GM12878 (cell line): ENCODE results near the gene HECTD2. TPM values are rescaled to one million over a fixed set of nuclear protein-coding genes. Genes with fewer than 3 reads are reported as not detected.

Source experiments
- ATAC-seq: fragments of 200-7000 bp; cut with Tn5 transposase; 3 replicates; pipeline ENCODE4 v1.9.1; 2020; ENCODE audit warnings: mild to moderate bottlenecking, moderate library complexity
- BruUV-seq: library from RNA; stranded (reverse); fragments of 400-500 nt; replicated peaks from 2 replicates; lab custom pipeline; 2021; lab: Mats Ljungman, UMichigan
- CTCF ChIA-PET: fragments of 300-600 bp; sonication (Branson Sonifier 250); formaldehyde crosslinking; extraction: SDS; loops from one replicate; lab custom pipeline; 2021; ENCODE audit warnings: inconsistent platforms; lab: Yijun Ruan, JAX
- POLR2A ChIA-PET: fragments of 350-600 bp; formaldehyde crosslinking; extraction: SDS; loops from one replicate; lab custom pipeline; 2021; ENCODE audit warnings: inconsistent platforms; lab: Charles Lee
- RAD21 ChIA-PET: fragments of 300-600 bp; sonication (Branson Sonifier 250); formaldehyde crosslinking; loops from one replicate; lab custom pipeline; 2023; ENCODE audit warnings: antibody characterized with exemption; ENCODE audit not compliant: unreplicated experiment; lab: Charles Lee
- SMC1A ChIA-PET: fragments of 300-600 bp; sonication (Branson Sonifier 250); formaldehyde crosslinking; loops from one replicate; lab custom pipeline; 2023; ENCODE audit not compliant: unreplicated experiment, uncharacterized antibody; lab: Charles Lee
- DNase-seq: peaks from one replicate; pipeline ENCODE4 v3.0.0-alpha.2; 2011; ENCODE audit warnings: low read depth, low spot score
- FAIRE-seq: peaks from 3 replicates; lab custom pipeline; 2011; peaks lifted over from hg19 to GRCh38; lab: Jason Lieb, UNC
- H2AFZ ChIP-seq: 2 replicates; pipeline ENCODE4 v1.6.0; 2011; ENCODE audit warnings: low read depth, low read length, control low read depth; ENCODE audit not compliant: control insufficient read depth
- H3K27ac ChIP-seq: 2 replicates; pipeline ENCODE4 v1.5.1; 2011; ENCODE audit warnings: control low read depth; ENCODE audit not compliant: control insufficient read depth, insufficient read depth
- H3K27me3 ChIP-seq, 2 experiments: replicated peaks in 1 of 2; 2 replicates each; pipeline versions ENCODE4 v1.6.0 to v1.6.1; 2011; ENCODE audit warnings: low read length in 1 of 2; ENCODE audit not compliant: control insufficient read depth in 2 of 2, insufficient read depth in 2 of 2
- H3K36me3 ChIP-seq, 2 experiments: 2 replicates each; pipeline ENCODE4 v1.5.1; 2011; ENCODE audit warnings: low read length in 1 of 2; ENCODE audit not compliant: control insufficient read depth in 2 of 2, insufficient read depth in 2 of 2
- H3K4me1 ChIP-seq: 2 replicates; pipeline ENCODE4 v1.6.1; 2011; ENCODE audit warnings: mild to moderate bottlenecking, low read length, moderate library complexity, mixed read lengths; ENCODE audit not compliant: control insufficient read depth, insufficient read depth
- H3K4me2 ChIP-seq: 2 replicates; pipeline ENCODE4 v1.6.0; 2011; ENCODE audit warnings: control low read depth; ENCODE audit not compliant: control insufficient read depth, insufficient read depth
- H3K4me3 ChIP-seq: fragments of 200-600 bp; sonication (generic); 2 replicates; pipeline ENCODE4 v1.5.1; 2016
- H3K79me2 ChIP-seq: 2 replicates; pipeline ENCODE4 v1.6.0; 2011; ENCODE audit warnings: low read length; ENCODE audit not compliant: control insufficient read depth, insufficient read depth
- H3K9ac ChIP-seq: 2 replicates; pipeline ENCODE4 v1.8.0; 2011; ENCODE audit warnings: low read length, control low read depth, mixed read lengths; ENCODE audit not compliant: control insufficient read depth, insufficient read depth
- H3K9me3 ChIP-seq: replicated peaks from 3 replicates; pipeline ENCODE4 v1.5.1; 2011; ENCODE audit warnings: mild to moderate bottlenecking, low read length; ENCODE audit not compliant: control insufficient read depth, insufficient read depth
- H4K20me1 ChIP-seq: 2 replicates; pipeline ENCODE4 v1.6.0; 2011; ENCODE audit not compliant: control insufficient read depth, insufficient read depth
- EGR1 ChIP-seq, 2 experiments: IDR thresholded peaks; 1 replicate in 1 of 2; 2 replicates in 1 of 2; pipeline ENCODE4 v1.6.1; 2011 to 2012; ENCODE audit warnings: low read depth in 2 of 2, low read length in 2 of 2, borderline replicate concordance in 1 of 2, mild to moderate bottlenecking in 1 of 2, moderate library complexity in 1 of 2
- ELK1 ChIP-seq: IDR thresholded peaks from 2 replicates; pipeline ENCODE4 v1.6.1; 2012; ENCODE audit warnings: low read depth, low read length, improper control_type of control experiment
- HDAC2 ChIP-seq: fragments of 200-600 bp; sonication (generic); IDR thresholded peaks from 2 replicates; pipeline ENCODE4 v1.6.1; 2017
- HSF1 ChIP-seq: fragments of 150-350 bp; IDR thresholded peaks from 2 replicates; pipeline ENCODE4 v1.6.1; 2014; ENCODE audit warnings: mild to moderate bottlenecking, low read depth, low read length
- LARP7 ChIP-seq: fragments of 450-650 bp; IDR thresholded peaks from 2 replicates; pipeline ENCODE4 v1.6.1; 2017; ENCODE audit warnings: mild to moderate bottlenecking
- NBN ChIP-seq: fragments of 450-650 bp; IDR thresholded peaks from 2 replicates; pipeline ENCODE4 v1.6.1; 2016
- NR2C1 ChIP-seq: fragments of 450-650 bp; IDR thresholded peaks from 2 replicates; pipeline ENCODE4 v1.6.1; 2017; ENCODE audit warnings: antibody characterized with exemption, mild to moderate bottlenecking, moderate library complexity
- PBX3 ChIP-seq: IDR thresholded peaks from 2 replicates; pipeline ENCODE4 v1.6.1; 2011; ENCODE audit warnings: mild to moderate bottlenecking, low read depth, low read length, moderate library complexity; ENCODE audit not compliant: insufficient replicate concordance
- SIX5 ChIP-seq: IDR thresholded peaks from 2 replicates; pipeline ENCODE4 v1.6.1; 2011; ENCODE audit warnings: mild to moderate bottlenecking, low read depth, low read length, moderate library complexity; ENCODE audit not compliant: severe bottlenecking
- SMARCA5 ChIP-seq: fragments of 450-650 bp; IDR thresholded peaks from 2 replicates; pipeline ENCODE4 v1.6.1; 2017; ENCODE audit warnings: mild to moderate bottlenecking
- SPI1 ChIP-seq: IDR thresholded peaks from 2 replicates; pipeline ENCODE4 v1.6.1; 2011; ENCODE audit warnings: low read depth, mild to moderate bottlenecking, low read length, moderate library complexity, borderline replicate concordance; ENCODE audit not compliant: insufficient read depth
- TCF7 ChIP-seq: IDR thresholded peaks from 2 replicates; pipeline ENCODE4 v1.6.1; 2014; ENCODE audit warnings: antibody characterized with exemption, borderline replicate concordance
- ZBED1 ChIP-seq: IDR thresholded peaks from 2 replicates; pipeline ENCODE4 v1.6.1; 2016; ENCODE audit warnings: borderline replicate concordance
- ZNF217 ChIP-seq: fragments of 450-650 bp; IDR thresholded peaks from 2 replicates; pipeline ENCODE4 v1.6.1; 2017; ENCODE audit warnings: antibody characterized with exemption, mild to moderate bottlenecking
- ZNF384 ChIP-seq: IDR thresholded peaks from 2 replicates; pipeline ENCODE4 v1.6.1; 2012; ENCODE audit warnings: low read depth, mild to moderate bottlenecking, low read length, improper control_type of control experiment, borderline replicate concordance
- WGBS: methylation state at CpG from one replicate; pipeline ENCODE4 v1.1.6; 2016; ENCODE audit warnings: low lambda C conversion rate; ENCODE audit not compliant: insufficient replicate concordance, insufficient coverage; ENCODE audit errors: missing lambda C conversion rate; 5-methylcytosine and 5-hydroxymethylcytosine counted together
- in situ Hi-C: fragments of 300-500 bp; cut with MboI; formaldehyde crosslinking; loops from 9 replicates; pipeline ENCODE4 v1.14.3; 2018; ENCODE audit warnings: mixed read lengths
- intact Hi-C: fragments of 100-400 bp; cut with micrococcal nuclease; formaldehyde crosslinking; loops from one replicate; pipeline ENCODE4 v1.14.2; 2022; ENCODE audit not compliant: unreplicated experiment
- polyA plus RNA-seq, 11 experiments: library from polyadenylated mRNA; depleted of rRNA in 4 of 11; unstranded in 6 of 11; stranded (reverse) in 5 of 11; fragments of >200 nt; fragmentation: Nextera tagmentation in 4 of 11; fragmentation: Illumina TruSeq in 1 of 11; extraction: Ambion mirVana in 4 of 11; extraction: Trizol in 1 of 11; gene quantifications; 1 replicate in 1 of 11; 2 replicates in 10 of 11; pipeline versions ENCODE4 v1.2.1 to v1.2.3, GENCODE V29; 2011 to 2016; ENCODE audit warnings: inconsistent platforms in 2 of 11, missing spikeins in 2 of 11, low read depth in 1 of 11
- total RNA-seq, 4 experiments: library from RNA; depleted of rRNA in 3 of 4; stranded (reverse); fragments of >200 nt in 3 of 4; fragmentation: Illumina TruSeq in 1 of 4; extraction: Trizol in 1 of 4; gene quantifications; 2 replicates each; pipeline versions ENCODE4 v1.2.1 to v1.2.3, GENCODE V29; 2013 to 2021
- TF ChIP-seq, protein P1 (sequence below): fragments of 450-650 bp; IDR thresholded peaks from 2 replicates; pipeline ENCODE4 v1.6.1; 2017; ENCODE audit warnings: antibody characterized with exemption, mild to moderate bottlenecking, moderate library complexity

The HECTD2 gene
- total and polyA plus RNA-seq, 10 of the 15 experiments (the other 5 are each of a cell fraction or from before 2014, with no cell fraction given): 0.87 to 3.0 (median 1.7) TPM

DNA sequence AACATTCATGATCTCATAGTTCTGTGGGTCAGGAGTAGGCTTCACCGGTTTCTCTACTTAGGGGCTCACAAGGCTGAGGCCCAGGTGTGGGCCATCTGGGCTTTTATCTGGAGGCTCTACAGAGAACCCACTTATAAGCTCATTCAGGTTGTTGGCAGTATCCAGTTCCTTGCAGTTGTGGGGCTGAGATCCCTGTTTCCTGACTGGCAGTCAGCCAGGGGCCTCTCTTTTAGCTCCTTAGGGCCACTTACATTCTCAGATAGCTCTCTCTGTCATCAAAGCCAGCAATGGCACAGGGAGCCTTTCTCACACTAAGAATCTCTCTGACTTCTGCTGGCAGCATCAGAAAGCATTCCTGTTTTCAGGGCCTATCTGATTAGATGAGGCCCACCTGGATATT lies 18.2 kb upstream of the HECTD2 start:
- RAD21 ChIA-PET: interaction anchor here (1.9 to 2.4 kb wide), 2 partner anchors 244 to 521 kb away, joined by 5 to 8 read pairs; no protein-coding TSS in a partner anchor
- ATAC-seq (no peak), FAIRE-seq (no peak)
- Histone ChIP-seq H3K27ac (no peak overlapping the region), H3K9me3 (no peaks in the 10 kb centered on the region), H3K27me3 (peaks cover 0 to 2% of the 10 kb centered on the region in 2 experiments; a peak in 1 of 4 replicates), H3K79me2 (no peaks in the 10 kb centered on the region), H3K4me1 (no peaks in the 10 kb centered on the region), H3K36me3 (no peaks in the 10 kb centered on the region), H4K20me1 (no peaks in the 10 kb centered on the region), H3K4me3 (no peak overlapping the region), H3K9ac (no peak overlapping the region), H3K4me2 (no peak overlapping the region), H2AFZ (no peak overlapping the region)
- CTCF ChIA-PET: interaction anchor here (1.0 to 2.8 kb wide), 9 partner anchors 11 to 647 kb away, joined by 3 to 36 read pairs (median 6); partner anchors contain the start of gene PPP1R3C
- POLR2A ChIA-PET: interaction anchor here (0.5 kb wide), 1 partner anchor 495 kb away, joined by 4 read pairs; no protein-coding TSS in a partner anchor
- SMC1A ChIA-PET: interaction anchor here (0.7 to 2.5 kb wide), 5 partner anchors 16 to 367 kb away, joined by 3 to 12 read pairs (median 3); no protein-coding TSS in a partner anchor
- WGBS: 54% methylated on average over 1 of the region's 1 CpG
- intact Hi-C loops (loop anchor here (5.0 kb wide), 1 partner anchor 300 kb away; no protein-coding TSS in a partner anchor), in situ Hi-C loops (loop anchor here (25.0 kb wide), 1 partner anchor 520 kb away; the partner anchor contains the start of genes BTAF1 and FGFBP3)
- TF ChIP-seq EGR1 (IDR thresholded peaks at IDR 0.05; ENCODE audit: borderline replicate concordance in 1 of 2, low read depth in 2 of 2, low read length in 2 of 2): no peak
- no peak for TF ChIP-seq TCF7
- TF ChIP-seq ZNF217: no peak
- TF ChIP-seq SIX5: no peak
- no peak for TF ChIP-seq HSF1
- no peak for TF ChIP-seq SPI1
- TF ChIP-seq ZNF384: no peak
- TF ChIP-seq HDAC2: no peak
- TF ChIP-seq PBX3: no peak
- no peak for TF ChIP-seq NR2C1
- no peak for TF ChIP-seq SMARCA5
- no peak for TF ChIP-seq ZBED1
- TF ChIP-seq NBN: no peak
- TF ChIP-seq, protein P1, sequence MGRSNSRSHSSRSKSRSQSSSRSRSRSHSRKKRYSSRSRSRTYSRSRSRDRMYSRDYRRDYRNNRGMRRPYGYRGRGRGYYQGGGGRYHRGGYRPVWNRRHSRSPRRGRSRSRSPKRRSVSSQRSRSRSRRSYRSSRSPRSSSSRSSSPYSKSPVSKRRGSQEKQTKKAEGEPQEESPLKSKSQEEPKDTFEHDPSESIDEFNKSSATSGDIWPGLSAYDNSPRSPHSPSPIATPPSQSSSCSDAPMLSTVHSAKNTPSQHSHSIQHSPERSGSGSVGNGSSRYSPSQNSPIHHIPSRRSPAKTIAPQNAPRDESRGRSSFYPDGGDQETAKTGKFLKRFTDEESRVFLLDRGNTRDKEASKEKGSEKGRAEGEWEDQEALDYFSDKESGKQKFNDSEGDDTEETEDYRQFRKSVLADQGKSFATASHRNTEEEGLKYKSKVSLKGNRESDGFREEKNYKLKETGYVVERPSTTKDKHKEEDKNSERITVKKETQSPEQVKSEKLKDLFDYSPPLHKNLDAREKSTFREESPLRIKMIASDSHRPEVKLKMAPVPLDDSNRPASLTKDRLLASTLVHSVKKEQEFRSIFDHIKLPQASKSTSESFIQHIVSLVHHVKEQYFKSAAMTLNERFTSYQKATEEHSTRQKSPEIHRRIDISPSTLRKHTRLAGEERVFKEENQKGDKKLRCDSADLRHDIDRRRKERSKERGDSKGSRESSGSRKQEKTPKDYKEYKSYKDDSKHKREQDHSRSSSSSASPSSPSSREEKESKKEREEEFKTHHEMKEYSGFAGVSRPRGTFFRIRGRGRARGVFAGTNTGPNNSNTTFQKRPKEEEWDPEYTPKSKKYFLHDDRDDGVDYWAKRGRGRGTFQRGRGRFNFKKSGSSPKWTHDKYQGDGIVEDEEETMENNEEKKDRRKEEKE: no peak
- TF ChIP-seq ELK1: no peak
- no peak for TF ChIP-seq LARP7
- TF ChIP-seq, all 136 proteins: peak for 0
- BruUV-seq: no TSS peak
- DNase-seq: no peak
